GM19043 (cell line): ENCODE measurements around the gene KHNYN.
"Not testable (repeated sequence)": the region's sequence is repeated elsewhere in the genome, so short reads cannot be mapped to it uniquely, and the experiment has no call there.

Experiments used
- ATAC-seq: cut with Tn5 transposase; IDR thresholded peaks from one replicate; pipeline ENCODE4 v1.9.1; 2021; ENCODE audit warnings: low read depth; ENCODE audit not compliant: unreplicated experiment

KHNYN gene

GRCh38 chr14:24429395-24430142 is at the start of gene KHNYN, which contains the start of gene CBLN3:
KHNYN (plus strand) TSS chr14:24429954; CDS start chr14:24430731, 777 bp downstream.
CBLN3 (minus strand) TSS chr14:24429668; CDS start chr14:24429054, 614 bp downstream.
- peak; percentile 85 for ATAC-seq

GRCh38 chr14:24381363-24382063 is 48.2 kb upstream of the KHNYN start:
- no peak for ATAC-seq

GRCh38 chr14:24382064-24382371 is 47.7 kb upstream of the KHNYN start:
- ATAC-seq: no peak

- ATAC-seq: no peak
Measured at GRCh38 chr14:24384169-24384568, 45.6 kb upstream of the KHNYN start.

GRCh38 chr14:24385524-24385923 is 44.2 kb upstream of the KHNYN start:
- no peak for ATAC-seq

GRCh38 chr14:24387009-24387345 is 42.8 kb upstream of the KHNYN start:
- no peak for ATAC-seq

GRCh38 chr14:24387579-24387978 is 42.2 kb upstream of the KHNYN start:
- not testable (repeated sequence) for ATAC-seq

GRCh38 chr14:24388474-24389179 is 41.1 kb upstream of the KHNYN start:
- no peak for ATAC-seq

GRCh38 chr14:24389226-24389848 is 40.4 kb upstream of the KHNYN start:
- no peak for ATAC-seq

GRCh38 chr14:24390701-24391468 is 38.9 kb upstream of the KHNYN start:
- ATAC-seq: no peak

- ATAC-seq: no peak
Measured at GRCh38 chr14:24392325-24393091, 37.2 kb upstream of the KHNYN start.

GRCh38 chr14:24394275-24394674 is 35.5 kb upstream of the KHNYN start:
- ATAC-seq: no peak

- no peak for ATAC-seq
Measured at GRCh38 chr14:24395609-24396582, 33.9 kb upstream of the KHNYN start.

GRCh38 chr14:24397639-24398292 is 32.0 kb upstream of the KHNYN start:
- no peak for ATAC-seq

- ATAC-seq: no peak
Measured at GRCh38 chr14:24398293-24398652, 31.5 kb upstream of the KHNYN start.

GRCh38 chr14:24398653-24399446 is 30.9 kb upstream of the KHNYN start, which contains the start of gene NYNRIN:
NYNRIN (plus strand) TSS chr14:24399003; CDS start chr14:24399247, 244 bp downstream.
- ATAC-seq: peak; percentile 59

GRCh38 chr14:24399447-24399822 is 30.3 kb upstream of the KHNYN start:
- ATAC-seq: peak; percentile 15
